Uterus (tissue), 2 donors: Measurements from ENCODE around the gene IQCE.

Experiments
- CTCF ChIP-seq, 4 experiments: fragments of 200-600 bp in 2 of 4; fragments of 450-650 bp in 2 of 4; sonication (generic) in 2 of 4; IDR thresholded peaks; one replicate each; pipeline ENCODE4 v1.5.1; 2016 to 2019; ENCODE audit warnings: antibody characterized with exemption in 4 of 4, mild to moderate bottlenecking in 2 of 4, moderate library complexity in 1 of 4
- POLR2A ChIP-seq, 2 donors: fragments of 450-650 bp; IDR thresholded peaks; one replicate each; pipeline ENCODE4 v1.6.1; 2016; ENCODE audit warnings: antibody characterized with exemption in 2 of 2, mild to moderate bottlenecking in 1 of 2, moderate library complexity in 1 of 2

DNA sequence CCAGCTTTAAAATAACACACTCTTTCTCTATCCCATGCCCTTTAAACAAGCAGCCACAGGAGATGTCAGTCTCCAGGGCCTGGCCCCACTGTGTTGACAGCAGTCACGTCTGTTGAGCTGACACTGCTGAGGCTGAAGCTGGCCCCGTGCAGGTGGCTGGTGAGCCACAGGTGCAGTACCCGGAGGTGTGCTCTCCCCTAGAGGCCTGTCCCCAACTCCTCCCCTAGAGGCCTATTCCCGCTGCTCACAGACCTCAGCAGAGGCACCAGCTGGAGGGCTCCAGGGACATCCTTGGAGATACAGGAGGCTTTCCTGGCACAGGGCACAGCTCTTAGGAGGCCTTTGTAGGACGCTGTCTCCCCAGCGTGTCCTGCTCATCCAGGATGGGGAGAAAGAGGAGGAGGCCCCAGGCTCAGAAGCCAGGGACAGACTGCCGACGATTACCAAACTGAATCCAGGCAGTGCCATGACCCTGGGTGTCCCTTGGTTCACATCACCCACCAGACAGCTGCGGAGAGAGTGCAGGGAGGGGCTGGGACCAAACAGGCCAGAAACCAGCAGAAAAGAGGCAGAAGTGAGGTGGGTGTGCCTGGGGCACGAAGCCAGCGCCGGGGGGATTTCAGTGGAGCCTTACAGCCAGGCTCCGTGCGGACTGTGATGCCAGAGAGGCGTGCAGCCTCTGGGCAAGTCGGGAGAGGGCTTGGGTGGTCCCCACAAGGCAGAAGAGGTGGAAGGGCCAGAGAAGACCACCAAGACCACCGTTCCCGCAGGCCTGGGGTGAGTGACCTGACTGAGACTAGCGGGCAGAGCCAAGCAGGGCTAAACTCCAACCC is 54.5 kb downstream of the IQCE start:
- TF ChIP-seq POLR2A (IDR thresholded peaks at IDR 0.05) (no peak), CTCF (IDR thresholded peaks at IDR 0.05) (no peak)
